SHP77 (cell line): Measurements from ENCODE around the gene TNNC2.
"Not testable (repeated sequence)": the region's sequence is repeated elsewhere in the genome, so short reads cannot be mapped to it uniquely, and the experiment has no call there.

ENCODE experiments used
- DNase-seq, 2 experiments: peaks; one replicate each; lab custom pipeline; 2025; lab: John Stamatoyannopoulos, UW

Gene TNNC2

DNA sequence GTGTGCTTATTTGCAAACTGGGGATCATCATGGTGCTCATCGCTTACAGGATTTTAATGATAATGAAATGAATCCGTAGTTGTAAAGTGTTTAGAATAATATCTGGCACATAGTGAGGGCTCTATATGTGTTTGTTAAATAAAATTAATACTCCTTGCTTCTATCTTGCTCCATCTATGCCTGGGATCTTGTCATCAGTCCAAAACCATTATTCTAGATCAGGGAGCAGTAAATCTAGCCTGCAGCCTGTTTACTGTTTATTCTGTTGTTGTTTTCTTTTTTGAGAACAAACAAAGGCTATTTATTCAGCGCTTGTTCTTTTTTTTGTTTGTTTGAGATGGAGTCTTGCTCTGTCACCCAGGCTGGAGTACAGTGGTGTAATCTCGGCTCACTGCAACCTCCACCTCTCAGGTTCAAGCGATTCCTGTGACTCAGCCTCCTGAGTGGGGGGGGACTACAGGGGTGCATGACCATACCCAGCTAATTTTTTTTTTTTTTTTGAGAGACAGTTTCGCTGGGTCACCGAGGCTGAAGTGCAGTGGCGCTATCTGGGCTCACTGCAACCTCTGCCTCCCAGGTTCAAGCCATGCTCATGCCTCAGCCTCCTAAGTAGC lies 22.0 kb upstream of the TNNC2 start:
- no peak for DNase-seq

DNA sequence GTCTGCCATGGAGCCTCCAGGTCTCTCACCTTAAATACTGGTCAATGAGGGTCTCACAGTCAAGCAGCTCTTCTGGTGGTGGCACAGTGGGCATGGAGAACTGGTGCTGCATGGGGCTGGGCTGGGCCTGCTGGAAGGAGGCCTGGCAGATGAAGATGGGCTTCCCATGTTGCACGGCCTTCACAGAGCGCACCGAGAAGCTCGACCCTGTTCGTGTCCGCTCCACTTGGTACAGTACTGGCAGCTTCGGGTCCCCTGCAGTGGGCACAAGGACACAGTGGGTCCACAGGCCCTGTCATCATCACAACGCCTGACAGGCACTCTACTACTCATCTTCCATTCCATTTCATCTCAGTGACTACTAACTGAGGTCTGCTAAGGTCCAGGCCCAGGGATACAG lies 21.3 kb upstream of the TNNC2 start:
- DNase-seq, result no peak

DNA sequence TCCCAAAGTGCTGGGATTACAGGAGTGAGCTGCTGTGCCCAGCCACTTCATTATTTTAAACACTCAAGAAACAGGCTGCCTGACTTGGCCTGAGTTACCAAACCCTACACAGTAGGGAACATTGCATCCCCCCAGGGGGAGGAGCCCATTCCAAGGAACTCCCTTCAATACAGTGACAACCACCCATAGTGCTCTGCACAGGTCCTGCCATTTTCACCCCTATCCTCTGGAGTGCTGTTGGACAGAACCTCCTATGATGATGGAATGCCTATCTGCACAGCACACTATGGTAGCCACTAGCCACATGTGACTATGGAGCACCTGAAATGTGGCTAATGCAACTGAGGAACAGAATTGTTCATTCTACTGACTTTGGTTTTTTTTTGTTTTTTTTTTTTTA lies 18.3 kb upstream of the TNNC2 start:
- no peak for DNase-seq

DNA sequence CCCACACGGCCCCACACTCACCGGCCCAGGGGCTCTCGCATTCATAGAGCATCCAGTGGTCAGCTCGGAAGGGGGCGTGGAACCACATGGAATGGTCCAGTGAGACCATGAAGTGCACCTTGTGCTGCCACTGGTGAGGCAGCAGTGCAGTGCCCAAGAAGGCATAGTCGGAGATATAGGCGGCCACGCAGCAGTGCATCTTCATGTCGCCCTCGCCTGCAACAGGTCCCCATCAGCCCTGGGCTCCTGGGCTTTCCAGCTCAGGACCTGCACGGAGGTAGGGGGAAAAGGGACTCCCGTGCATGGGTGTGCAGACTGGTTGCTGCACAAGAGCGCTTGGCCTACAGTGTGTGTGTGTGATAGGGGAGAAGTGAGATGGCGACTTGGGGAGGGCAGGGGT lies 16.4 kb upstream of the TNNC2 start:
- no peak for DNase-seq

DNA sequence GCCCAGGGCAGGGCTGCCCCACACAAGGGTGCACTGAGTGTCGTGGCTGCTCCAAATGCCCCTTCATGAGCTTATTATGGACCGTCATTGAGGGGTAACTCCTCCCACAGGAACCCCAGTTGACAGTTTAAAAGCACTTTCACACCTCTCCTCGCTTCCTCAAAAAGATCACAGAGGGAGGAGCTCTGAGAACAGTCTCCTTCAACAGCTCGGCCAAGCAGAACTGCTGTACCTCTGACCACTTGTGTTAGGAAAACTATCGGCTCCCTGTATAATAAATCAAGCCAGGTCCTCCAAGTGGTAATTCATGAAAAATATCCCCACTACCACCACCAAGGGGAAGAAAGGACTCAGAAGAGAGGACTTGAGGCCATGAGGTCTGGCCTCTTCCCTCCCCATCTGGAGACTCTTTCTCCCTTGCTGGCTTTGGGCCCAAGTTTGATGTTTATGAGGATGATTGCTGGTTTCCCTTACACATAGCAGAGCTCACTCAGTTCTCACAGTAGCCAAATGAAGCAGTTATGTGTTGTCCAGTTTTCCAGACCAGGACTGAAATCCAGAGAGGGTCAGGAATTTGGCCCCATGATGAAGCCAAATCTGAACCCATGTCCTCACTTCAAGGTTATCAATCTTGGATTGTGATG lies 15.2 kb upstream of the TNNC2 start:
- no peak for DNase-seq

DNA sequence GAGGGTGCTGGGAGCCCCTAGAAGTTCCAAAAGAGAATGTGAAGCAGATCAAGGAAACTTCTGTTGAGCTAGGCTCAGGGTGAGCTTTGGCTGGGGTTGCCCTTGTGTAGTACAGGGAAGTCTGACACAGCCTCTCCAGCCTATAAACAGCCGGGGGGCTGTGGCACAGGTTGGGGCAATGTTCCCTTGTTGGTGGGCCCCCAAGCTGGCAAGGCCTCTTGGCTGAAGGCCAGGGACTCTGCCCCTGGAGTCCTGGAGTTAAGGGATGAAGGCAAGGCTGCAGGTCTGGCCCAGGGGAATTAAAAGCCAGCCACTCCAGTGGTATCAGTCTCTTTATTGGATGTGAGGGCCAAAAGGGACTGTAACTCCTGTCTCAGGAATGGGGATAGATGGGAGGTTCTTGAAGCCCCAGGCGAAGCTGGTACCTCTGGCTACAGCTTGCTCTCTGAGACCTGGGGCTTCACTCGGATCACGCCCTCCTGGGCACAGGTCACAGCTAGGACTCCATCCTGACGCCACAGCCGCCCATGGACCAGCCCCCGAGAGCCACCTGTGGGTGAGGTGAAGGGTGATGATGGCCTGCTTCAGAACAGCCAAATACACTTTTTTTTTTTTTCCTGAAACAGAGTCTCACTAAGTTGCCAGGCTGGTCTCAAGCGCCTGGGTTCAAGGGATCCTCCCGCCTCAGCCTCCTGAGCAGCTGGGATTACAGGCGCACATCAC lies 14.5 kb upstream of the TNNC2 start:
- no peak for DNase-seq

DNA sequence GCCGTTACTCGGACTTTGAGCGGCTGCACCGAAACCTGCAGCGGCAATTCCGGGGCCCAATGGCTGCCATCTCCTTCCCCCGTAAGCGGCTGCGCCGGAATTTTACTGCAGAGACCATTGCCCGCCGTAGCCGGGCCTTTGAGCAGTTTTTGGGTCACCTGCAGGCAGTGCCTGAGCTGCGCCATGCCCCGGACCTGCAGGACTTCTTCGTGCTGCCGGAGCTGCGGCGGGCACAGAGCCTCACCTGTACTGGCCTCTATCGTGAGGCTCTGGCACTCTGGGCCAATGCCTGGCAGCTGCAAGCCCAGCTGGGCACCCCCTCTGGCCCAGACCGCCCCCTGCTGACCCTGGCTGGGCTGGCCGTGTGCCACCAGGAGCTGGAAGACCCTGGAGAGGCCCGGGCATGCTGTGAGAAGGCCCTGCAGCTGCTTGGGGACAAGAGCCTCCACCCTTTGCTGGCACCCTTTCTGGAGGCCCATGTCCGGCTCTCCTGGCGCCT lies 13.6 kb upstream of the TNNC2 start:
- DNase-seq, result no peak

DNA sequence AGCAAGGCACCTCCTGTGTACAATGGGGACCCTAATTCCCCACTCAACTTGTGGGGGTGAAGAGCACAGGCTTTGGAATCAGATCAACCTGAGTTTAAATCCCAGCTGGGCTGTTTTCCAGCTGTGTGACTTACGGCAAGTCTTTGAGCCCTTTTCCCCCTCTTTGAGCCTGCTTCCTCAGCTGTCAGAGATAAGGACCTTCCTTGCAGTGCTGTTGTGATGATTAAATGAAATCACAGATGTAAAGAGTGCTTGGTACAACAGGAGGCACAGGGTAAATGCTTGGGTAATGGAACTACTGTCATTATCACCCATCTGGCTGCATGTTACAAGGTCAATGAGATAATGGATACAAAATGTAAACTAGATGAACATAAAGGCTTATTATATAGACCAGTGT lies 9.7 kb upstream of the TNNC2 start:
- no peak for DNase-seq

DNA sequence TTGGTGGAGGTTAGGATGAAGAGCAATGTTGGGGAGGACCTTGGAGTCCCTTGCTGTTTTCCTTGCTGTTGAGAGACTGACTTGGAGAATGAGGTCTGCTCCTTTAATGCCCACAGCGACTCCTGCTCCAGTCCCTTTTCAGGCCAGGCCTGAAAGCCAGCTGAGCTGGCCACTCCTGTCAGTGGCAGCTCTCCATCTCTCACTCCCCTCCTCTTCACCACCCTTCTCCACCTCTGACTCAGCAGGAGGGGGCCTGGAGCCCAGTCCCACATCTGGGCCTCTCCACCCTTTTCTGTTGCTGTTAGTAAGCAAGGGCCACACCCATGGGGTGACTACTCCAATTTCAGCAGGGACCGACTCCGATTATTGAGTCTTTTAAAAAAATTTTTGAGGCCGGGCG lies 8.7 kb upstream of the TNNC2 start:
- DNase-seq, result no peak

DNA sequence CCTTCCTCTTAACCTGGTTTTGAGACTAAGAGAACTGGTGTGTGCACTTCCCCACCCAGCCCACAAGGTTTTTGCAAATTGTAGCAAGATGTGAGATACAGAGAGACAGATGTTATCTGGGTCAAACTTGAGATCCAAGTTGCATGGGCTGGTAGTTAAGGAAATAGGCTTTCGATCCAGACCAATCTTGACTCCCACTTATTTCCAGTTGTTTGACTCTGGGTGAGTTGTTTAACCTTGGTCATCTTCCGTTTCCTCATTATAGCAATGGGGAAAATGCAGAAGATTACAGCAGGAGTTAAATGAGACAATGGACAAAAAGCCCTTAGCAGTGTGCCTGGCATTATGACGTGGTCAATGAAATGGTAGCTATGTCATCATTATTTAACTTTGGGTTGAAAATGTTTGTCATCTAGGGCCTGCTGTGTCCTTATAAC lies 8.2 kb upstream of the TNNC2 start:
- DNase-seq, result no peak

DNA sequence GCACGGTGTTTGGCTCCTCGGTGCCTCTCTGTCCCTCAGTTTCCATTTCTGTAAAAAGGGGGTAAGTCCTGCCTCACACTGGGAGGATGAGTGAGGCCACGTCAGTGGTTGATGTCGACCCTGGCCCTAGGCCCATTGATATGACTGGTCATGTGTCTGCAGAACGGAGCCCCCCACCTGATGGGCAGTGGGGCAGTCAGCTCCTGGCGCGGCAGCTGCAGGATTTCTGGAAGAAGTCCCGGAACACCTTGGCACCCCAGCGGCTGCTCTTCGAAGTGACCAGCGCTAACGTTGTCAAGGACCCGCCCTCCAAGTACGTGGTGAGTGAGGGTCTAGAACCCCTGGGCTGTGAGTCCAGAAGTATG lies 7.7 kb upstream of the TNNC2 start:
- DNase-seq, result no peak

DNA sequence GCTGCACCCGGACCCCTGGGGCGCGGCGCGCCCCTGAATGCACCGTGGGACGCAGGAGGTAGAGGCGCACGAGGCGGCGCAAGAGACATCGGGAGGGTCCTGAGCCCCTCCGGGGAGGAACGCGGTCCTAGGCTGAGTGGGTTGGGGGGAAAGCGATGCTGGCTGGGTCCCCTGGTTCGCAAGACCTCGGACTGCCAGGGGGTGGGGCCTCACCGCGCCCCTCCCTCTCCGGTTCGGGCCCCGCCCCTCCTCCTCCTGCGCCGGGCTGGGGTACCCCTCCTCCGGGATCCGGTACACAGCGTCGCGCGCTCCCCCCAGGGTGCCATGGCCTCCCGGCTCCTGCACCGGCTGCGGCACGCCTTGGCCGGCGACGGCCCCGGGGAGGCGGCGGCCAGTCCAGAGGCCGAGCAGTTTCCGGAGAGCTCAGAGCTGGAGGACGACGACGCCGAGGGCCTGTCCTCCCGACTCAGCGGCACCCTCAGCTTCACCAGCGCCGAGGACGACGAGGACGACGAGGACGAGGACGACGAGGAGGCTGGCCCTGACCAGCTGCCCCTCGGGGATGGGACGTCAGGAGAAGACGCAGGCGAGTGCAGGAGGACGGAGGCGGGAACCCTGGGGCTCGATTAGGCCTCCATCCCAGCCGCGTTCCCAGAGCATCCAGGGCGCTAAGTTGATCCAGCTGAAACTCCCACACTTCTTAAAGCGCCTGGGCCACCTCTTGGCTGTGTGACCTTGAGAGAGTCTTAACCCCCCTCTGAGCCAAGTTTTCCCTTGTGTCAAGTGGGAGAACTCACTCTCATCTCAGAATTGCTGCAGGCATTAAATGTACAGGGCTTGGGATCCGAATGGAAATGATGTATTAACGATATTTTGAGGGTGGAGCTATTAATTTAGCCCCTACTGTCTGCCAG lies 7.0 kb upstream of the TNNC2 start:
- DNase-seq, result peak in 1 of 2 experiments; percentile 18

DNA sequence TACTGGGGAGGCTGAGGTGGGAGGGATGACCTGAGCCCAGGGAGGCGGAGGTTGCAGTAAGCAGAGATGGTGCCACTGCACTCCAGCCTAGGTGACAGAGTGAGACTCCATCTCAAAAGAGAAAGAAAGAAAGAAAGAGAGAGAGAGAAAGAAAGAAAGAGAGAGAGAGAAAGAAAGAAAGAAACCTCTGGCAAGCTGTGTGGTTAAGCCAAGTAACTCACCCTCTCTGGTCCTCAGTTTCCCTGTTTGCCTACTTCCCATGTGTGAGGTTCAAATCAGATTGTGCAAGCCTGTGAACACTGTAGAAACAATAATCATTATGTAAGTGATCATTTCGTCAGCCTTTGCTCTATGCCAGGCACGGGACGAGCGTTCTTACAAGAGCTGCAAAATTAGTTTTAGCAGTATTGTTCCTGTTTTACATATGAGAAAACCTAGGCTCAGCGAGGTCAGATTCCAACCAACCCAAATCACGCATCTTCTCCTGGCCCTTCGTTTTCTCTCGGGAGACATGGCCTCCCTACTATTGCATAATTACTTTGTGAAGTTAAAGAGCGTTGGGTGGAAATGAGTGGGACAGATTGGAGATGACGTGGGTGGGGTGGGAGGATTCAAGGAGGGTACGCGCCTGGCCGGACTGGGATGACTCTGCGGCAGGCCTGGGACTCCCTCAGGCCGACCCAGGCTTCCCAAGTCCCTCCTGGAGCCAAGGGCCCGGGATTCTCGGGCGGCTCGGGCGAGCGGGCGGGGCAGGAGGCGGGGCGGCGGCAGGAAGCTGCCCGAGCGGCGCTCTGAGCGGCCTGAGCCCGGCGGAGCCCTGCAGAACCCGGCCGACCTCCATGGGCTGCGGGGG lies 6.1 kb upstream of the TNNC2 start, which contains the start of gene SNX21:
TSS of gene SNX21 (plus strand) at position 770 of the 853 bp plus-strand sequence. CDS start 121 bp downstream, outside the sequence.
- DNase-seq, result peak; percentile 47 to 71

DNA sequence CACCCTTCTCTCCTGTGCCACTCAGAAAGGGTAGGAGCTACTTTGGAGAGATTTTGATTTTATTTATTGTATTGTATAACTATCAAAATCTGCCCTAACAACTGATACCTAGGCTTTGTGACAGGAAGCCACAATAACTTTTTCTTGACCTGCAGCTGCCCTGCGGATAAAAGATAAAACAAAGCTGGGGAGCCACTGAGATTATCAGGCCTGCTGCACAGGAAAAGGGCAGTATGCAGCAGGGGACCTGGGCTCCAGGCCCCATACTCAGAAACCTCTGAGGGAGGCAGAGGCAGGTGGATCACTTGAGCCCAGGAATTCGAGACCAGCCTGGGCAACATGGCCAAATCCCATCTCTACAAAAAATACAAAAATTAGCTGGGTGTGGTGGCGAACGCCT lies 5.5 kb upstream of the TNNC2 start:
- DNase-seq, result no peak

DNA sequence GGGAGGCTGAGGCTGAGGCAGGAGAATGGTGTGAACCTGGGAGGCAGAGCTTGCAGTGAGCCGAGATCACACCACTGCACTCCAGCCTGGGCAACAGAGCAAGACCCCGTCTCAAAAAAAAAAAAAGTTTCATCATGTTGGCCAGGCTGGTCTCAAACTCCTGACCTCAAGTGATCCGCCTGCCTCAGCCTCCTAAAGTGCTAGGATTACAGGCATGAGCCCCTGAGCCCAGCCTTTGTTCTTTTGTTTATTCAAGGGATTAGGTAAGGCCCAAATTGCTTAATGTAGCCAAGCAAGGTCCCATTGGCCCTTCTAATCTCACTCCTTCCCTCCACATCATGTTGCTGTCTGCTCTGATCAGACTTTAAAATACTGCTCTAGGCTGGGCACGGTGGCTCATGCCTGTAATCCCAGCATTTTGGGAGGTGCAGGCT lies 2.6 kb upstream of the TNNC2 start:
- DNase-seq, result not testable (repeated sequence)

DNA sequence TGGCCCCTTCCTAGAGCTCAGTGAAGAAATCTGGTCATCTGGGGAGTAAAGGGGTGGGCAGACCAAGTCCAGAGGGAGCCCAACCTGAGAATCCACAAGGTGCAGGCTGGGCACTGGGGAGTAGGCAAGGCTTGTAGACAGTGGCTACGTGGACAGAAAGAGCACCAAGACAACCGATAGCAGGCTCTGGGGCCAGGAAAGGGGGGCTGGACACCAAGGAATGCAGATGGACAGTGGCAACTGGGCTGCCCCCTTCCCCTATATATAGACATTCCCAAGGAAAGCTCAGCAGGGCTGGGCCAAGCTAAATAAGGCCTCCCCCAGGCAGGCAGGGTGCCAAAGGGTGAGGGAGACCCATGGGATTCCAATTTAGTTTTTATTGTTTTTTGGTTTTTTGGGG lies 1.5 kb upstream of the TNNC2 start:
- no peak for DNase-seq

DNA sequence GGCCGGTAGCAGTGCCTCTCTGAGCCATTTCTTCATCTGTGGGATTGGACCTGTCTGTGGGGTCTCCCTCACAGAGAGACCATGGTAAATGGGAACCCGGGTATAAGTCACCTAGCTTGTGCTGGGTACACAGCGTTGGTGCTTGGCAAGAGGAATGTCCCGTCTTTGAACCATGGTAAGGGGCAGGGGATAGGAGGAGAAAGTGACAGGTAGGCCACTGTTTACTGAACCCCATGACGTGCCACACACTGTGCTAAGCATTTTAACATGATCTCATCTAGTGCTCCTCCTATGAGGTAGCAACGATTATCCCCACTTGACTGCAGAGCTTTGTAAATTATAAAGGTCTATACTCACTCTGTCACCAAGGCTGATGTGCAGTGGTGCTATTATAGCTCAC lies 600 bp upstream of the TNNC2 start:
- DNase-seq, result no peak

DNA sequence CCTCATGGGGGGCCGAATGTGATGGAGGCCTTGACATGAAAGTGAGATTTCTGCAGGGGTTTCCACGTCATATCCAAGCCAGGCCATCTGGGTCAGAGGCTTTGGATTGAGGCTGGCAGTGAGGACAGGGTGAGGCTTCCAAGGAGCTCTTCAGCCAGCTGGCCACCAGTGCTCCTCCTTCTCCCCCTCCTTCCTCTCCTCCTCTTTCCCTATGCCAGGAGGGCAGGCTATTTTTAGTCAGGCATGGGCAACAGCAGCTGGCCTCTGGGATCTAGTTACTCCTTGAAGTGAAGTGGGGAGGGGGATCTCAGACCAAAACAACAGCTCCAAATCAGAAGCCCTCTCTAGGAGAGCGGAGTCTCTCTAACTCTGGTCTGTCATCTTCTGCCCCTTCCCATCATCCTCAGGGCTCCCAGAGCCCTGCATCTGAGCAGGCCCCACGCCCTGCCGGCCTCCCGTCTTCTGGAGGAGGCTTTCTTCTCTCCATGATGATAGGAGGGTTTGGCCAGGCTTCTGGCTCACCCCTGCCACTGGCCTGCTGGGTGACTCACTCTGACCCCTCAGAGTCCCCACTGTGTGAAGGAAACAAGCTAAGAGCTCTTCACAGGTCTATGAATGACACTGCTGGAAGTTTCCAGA lies 612 bp downstream of the TNNC2 start:
- no peak for DNase-seq

DNA sequence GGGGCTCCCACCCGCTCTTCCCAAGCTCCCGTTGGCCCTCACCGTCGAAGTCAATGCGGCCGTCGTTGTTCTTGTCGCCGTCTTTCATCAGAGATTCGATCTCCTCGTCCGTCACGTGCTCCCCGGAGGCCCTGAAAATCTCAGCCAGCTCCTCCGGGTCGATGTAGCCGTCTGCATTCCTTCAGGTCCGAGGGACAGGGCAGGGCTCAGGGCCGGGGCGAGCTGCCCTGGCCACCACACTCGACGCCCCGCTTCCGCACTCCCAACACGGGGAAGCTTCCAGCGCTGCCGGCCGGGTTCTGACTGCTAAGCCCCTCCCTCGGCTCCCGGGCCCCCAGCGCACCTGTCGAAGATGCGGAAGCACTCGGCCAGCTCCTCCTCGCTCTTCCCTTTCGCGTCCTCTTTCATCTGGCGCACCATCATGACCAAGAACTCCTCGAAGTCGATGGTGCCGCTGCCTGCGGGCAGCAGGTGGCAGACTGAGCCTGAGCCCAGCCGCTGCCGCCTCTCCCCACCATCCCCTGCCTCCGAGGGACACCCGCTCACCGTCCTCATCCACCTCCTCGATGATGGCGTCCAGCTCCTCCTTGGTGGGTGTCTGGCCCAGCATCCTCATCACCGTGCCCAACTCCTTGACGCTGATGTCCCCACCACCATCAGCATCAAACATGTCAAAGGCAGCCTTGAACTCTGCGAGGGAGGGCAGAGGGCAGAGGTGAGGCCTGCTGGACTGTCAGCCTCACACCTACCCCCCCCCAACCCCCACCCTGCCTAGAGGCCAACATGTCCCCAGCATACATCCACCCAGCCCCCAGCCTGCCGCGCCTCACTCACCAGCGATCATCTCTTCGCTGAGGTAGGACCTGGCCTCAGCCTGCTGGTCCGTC lies 2.9 kb downstream of the TNNC2 start:
- DNase-seq, result peak in 1 of 2 experiments; percentile 43

DNA sequence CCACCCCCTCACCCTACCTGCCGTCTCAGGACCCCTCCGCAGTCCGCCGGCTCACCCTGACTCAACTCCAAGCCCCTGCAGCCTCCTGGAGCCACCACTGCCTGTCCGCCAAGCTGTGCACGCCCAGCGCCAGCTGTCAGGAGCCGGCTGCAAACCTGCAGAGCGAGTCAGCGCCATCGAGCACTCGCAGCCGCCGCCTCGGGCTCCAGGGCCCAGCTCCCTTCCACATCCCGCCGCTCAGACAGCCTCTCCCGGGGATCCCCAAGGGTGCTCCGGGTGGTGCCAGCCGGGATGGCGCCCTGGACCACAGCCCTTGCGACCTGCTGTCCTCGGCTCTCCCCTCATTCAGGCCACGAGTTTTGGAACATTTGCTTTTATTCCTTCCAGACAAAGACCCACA lies 4.3 kb downstream of the TNNC2 start:
- DNase-seq, result peak; percentile 23 to 64
